AG10803 (cell line): Measurements from ENCODE around the gene EIF3L.

ENCODE experiments used
- DNase-seq: peaks from one replicate; pipeline ENCODE4 v3.0.0; 2010; ENCODE audit warnings: low read depth
- H3K4me3 ChIP-seq: 2 replicates; pipeline ENCODE4 v1.5.1; 2011; ENCODE audit warnings: mild to moderate bottlenecking, low read length, control low read depth
- CTCF ChIP-seq: conservative IDR thresholded peaks from 2 replicates; pipeline ENCODE4 v1.5.1; 2011; ENCODE audit warnings: mild to moderate bottlenecking, low read length, control low read depth, inconsistent platforms

EIF3L gene

GRCh38 chr22:37811867-37812266 lies 37.4 kb upstream of the EIF3L start:
- DNase-seq: no peak
- no peak overlapping the region for H3K4me3 ChIP-seq
- no peak for TF ChIP-seq CTCF

GRCh38 chr22:37812869-37813678 lies 36.1 kb upstream of the EIF3L start:
- DNase-seq: no peak
- no peak for TF ChIP-seq CTCF

GRCh38 chr22:37815593-37815992 lies 33.6 kb upstream of the EIF3L start:
- no peak for TF ChIP-seq CTCF
- no peak for DNase-seq
- no peak overlapping the region for H3K4me3 ChIP-seq

More at GRCh38 chr22:37812869-37813678, 36.1 kb upstream of the EIF3L start:
- no peak overlapping the region for H3K4me3 ChIP-seq

GRCh38 chr22:37816543-37817180 lies 32.6 kb upstream of the EIF3L start:
- no peak for TF ChIP-seq CTCF
- no peak overlapping the region for H3K4me3 ChIP-seq
- no peak for DNase-seq

GRCh38 chr22:37817705-37818408 lies 31.4 kb upstream of the EIF3L start:
- TF ChIP-seq CTCF: peak; percentile 71
- peak overlapping the region; percentile 41 for H3K4me3 ChIP-seq
- DNase-seq: peak; percentile 69

- DNase-seq: no peak
- TF ChIP-seq CTCF: peak; percentile 43
- peak overlapping the region; percentile 15; the same call in 1 of the 2 replicates for H3K4me3 ChIP-seq
These were observed 30.7 kb upstream of the EIF3L start for GRCh38 chr22:37818409-37819104.
